ENCODE measurements around the gene CCDC33.

The CCDC33 gene

GRCh38 chr15:74332011-74332410, 95.9 kb downstream of the CCDC33 start:
- no peak for TF ChIP-seq RAD21 (IDR thresholded peaks at IDR 0.05; ENCODE audit: low read depth)

- TF ChIP-seq EP300 (IDR thresholded peaks at IDR 0.05; ENCODE audit: borderline replicate concordance): no peak
- TF ChIP-seq TEAD4 (IDR thresholded peaks at IDR 0.05): no peak
- no peak for TF ChIP-seq FOXM1 (IDR thresholded peaks at IDR 0.05; ENCODE audit: borderline replicate concordance, low read depth)
Observed at GRCh38 chr15:74332611-74333010, 96.5 kb downstream of the CCDC33 start.

GRCh38 chr15:74333093-74333492, 97.0 kb downstream of the CCDC33 start:
- TF ChIP-seq ZBTB7A (IDR thresholded peaks at IDR 0.05; ENCODE audit: low read depth) (no peak), EGR1 (IDR thresholded peaks at IDR 0.05) (no peak), YY1 (IDR thresholded peaks at IDR 0.05; ENCODE audit: low read depth) (no peak), CREB1 (IDR thresholded peaks at IDR 0.05; ENCODE audit: low read depth) (no peak), NFIC (IDR thresholded peaks at IDR 0.05) (no peak), CEBPB (IDR thresholded peaks at IDR 0.05) (no peak), REST (IDR thresholded peaks at IDR 0.05; ENCODE audit: low read depth) (no peak), FOXM1 (IDR thresholded peaks at IDR 0.05; ENCODE audit: borderline replicate concordance, low read depth) (no peak), TEAD4 (IDR thresholded peaks at IDR 0.05) (no peak), TAF1 (IDR thresholded peaks at IDR 0.05; ENCODE audit: low read depth) (no peak), RAD21 (IDR thresholded peaks at IDR 0.05; ENCODE audit: low read depth) (no peak), TCF12 (IDR thresholded peaks at IDR 0.05; ENCODE audit: low read depth) (no peak)

- TF ChIP-seq CREB1 (IDR thresholded peaks at IDR 0.05; ENCODE audit: low read depth) (no peak), CEBPB (IDR thresholded peaks at IDR 0.05) (no peak), TAF1 (IDR thresholded peaks at IDR 0.05; ENCODE audit: low read depth) (no peak), REST (IDR thresholded peaks at IDR 0.05; ENCODE audit: low read depth) (no peak)
Observed at GRCh38 chr15:74333662-74334061, 97.5 kb downstream of the CCDC33 start.

- TF ChIP-seq TCF12 (IDR thresholded peaks at IDR 0.05; ENCODE audit: low read depth) (no peak), ZBTB7A (IDR thresholded peaks at IDR 0.05; ENCODE audit: low read depth) (no peak), MAX (IDR thresholded peaks at IDR 0.05) (no peak), YY1 (IDR thresholded peaks at IDR 0.05; ENCODE audit: low read depth) (no peak), REST (IDR thresholded peaks at IDR 0.05; ENCODE audit: low read depth) (no peak), NFIC (IDR thresholded peaks at IDR 0.05) (no peak), EP300 (IDR thresholded peaks at IDR 0.05; ENCODE audit: borderline replicate concordance) (no peak), USF1 (IDR thresholded peaks at IDR 0.05) (no peak), CEBPB (IDR thresholded peaks at IDR 0.05) (no peak), TAF1 (IDR thresholded peaks at IDR 0.05; ENCODE audit: low read depth) (no peak), TEAD4 (IDR thresholded peaks at IDR 0.05) (no peak), CREB1 (IDR thresholded peaks at IDR 0.05; ENCODE audit: low read depth) (no peak), EGR1 (IDR thresholded peaks at IDR 0.05) (no peak), FOXM1 (IDR thresholded peaks at IDR 0.05; ENCODE audit: borderline replicate concordance, low read depth) (no peak)
Observed at GRCh38 chr15:74334127-74334526, 98.0 kb downstream of the CCDC33 start.

GRCh38 chr15:74335396-74335795, 99.3 kb downstream of the CCDC33 start:
- TF ChIP-seq CREB1 (IDR thresholded peaks at IDR 0.05; ENCODE audit: low read depth) (no peak), TAF1 (IDR thresholded peaks at IDR 0.05; ENCODE audit: low read depth) (no peak), YY1 (IDR thresholded peaks at IDR 0.05; ENCODE audit: low read depth) (no peak), RAD21 (IDR thresholded peaks at IDR 0.05; ENCODE audit: low read depth) (no peak), TEAD4 (IDR thresholded peaks at IDR 0.05) (no peak), ZBTB7A (IDR thresholded peaks at IDR 0.05; ENCODE audit: low read depth) (no peak), EP300 (IDR thresholded peaks at IDR 0.05; ENCODE audit: borderline replicate concordance) (no peak), TCF12 (IDR thresholded peaks at IDR 0.05; ENCODE audit: low read depth) (no peak), CEBPB (IDR thresholded peaks at IDR 0.05) (no peak), FOXM1 (IDR thresholded peaks at IDR 0.05; ENCODE audit: borderline replicate concordance, low read depth) (no peak), NFIC (IDR thresholded peaks at IDR 0.05) (no peak), USF1 (IDR thresholded peaks at IDR 0.05) (no peak)
